Measurements from ENCODE around the gene SLC4A2.

DNA sequence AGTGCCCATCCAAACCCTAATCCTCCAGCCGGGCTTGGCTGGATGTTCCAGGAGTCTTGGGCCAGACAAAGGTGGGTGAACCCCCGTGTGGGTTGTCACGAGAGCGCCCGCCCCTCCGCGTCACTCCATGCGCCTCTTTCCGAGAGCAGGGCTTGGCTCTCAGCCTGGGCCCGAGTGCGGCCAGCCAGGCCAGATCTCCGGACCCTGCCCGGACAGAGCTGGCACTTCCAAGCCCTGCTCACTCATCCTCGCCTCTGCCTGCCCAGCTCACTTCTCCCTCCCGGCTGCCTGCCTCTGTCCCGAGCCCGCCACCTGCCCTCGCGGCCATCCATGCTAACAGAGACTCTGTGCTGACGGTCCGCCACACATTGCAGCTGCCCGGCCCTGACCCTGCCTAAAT is 61.5 kb downstream of the SLC4A2 start:
- TF ChIP-seq CTCF (IDR thresholded peaks at IDR 0.05) (no peak), POLR2A (IDR thresholded peaks at IDR 0.05) (no peak)
